ENCODE measurements around the gene MPRIP. TPM values are rescaled to one million over a fixed set of nuclear protein-coding genes. Genes with fewer than 3 reads are reported as not detected.

MPRIP gene
- total RNA-seq, 4 donors from 2014 or later: 130 to 244 (median 155) TPM

DNA sequence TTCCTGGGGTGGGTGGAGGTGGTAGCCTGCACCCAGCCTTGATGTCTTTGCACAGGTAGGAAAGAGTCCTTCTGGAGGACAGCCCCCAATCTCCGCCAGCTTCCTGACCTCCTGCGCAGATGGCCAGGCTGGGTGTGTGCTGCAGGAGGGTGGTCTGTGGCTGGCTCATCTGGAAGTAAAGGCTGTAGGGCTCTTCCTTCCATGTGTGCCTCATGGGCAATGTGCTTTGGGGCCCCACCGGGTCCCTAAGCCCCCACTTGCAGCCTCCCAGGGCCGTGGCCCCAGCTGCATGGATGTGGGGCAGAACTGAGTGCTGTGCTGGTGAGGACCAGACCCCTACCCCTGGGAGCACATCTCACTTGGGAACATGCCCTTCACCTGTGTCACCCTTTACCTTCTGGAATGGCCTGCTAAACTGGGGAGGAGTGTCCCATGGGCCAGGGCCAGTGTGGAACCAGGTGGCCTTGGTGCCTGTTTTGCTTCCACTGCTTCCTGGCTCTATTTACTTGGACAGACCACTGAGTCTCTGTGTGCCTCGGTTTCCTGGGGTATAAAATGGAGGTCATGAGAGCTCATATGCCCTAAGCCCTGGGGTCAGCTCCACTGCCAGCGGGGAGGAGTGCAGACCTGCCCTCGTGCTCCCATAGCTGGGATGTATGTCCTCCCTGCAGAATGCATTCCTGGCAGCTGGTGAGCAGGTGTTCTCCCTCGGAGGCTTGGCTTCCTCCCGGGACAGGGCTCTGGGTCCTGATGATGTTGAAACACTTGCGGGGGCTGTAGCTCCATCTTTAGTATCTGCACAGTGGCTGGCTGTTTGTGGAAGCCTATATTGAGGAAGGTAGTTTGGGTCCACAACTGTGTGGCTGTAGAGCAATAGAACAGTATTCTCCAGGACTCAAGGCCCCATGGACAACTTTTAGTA lies 18.0 kb downstream of the MPRIP start:
- DNase-seq: no peak
- TF ChIP-seq, protein P1, sequence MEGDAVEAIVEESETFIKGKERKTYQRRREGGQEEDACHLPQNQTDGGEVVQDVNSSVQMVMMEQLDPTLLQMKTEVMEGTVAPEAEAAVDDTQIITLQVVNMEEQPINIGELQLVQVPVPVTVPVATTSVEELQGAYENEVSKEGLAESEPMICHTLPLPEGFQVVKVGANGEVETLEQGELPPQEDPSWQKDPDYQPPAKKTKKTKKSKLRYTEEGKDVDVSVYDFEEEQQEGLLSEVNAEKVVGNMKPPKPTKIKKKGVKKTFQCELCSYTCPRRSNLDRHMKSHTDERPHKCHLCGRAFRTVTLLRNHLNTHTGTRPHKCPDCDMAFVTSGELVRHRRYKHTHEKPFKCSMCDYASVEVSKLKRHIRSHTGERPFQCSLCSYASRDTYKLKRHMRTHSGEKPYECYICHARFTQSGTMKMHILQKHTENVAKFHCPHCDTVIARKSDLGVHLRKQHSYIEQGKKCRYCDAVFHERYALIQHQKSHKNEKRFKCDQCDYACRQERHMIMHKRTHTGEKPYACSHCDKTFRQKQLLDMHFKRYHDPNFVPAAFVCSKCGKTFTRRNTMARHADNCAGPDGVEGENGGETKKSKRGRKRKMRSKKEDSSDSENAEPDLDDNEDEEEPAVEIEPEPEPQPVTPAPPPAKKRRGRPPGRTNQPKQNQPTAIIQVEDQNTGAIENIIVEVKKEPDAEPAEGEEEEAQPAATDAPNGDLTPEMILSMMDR (IDR thresholded peaks at IDR 0.05): no peak
- TF ChIP-seq POLR2A (IDR thresholded peaks at IDR 0.05): no peak
- Histone ChIP-seq H3K27ac (no peak overlapping the region), H3K9me3 (no peaks in the 10 kb centered on the region), H3K27me3 (no peaks in the 10 kb centered on the region), H3K36me3 (peaks cover 3 to 8% of the 10 kb centered on the region in 2 donors), H3K4me1 (peaks cover 25 to 69% of the 10 kb centered on the region in 2 donors), H3K4me3 (replicated peaks in 1 of 3) (no peak overlapping the region)
- WGBS, 2 donors: 86 to 87% methylated on average over 8 to 9 of the region's 10 CpGs
- intact Hi-C loops (cut with DNase I): no loop called here

DNA sequence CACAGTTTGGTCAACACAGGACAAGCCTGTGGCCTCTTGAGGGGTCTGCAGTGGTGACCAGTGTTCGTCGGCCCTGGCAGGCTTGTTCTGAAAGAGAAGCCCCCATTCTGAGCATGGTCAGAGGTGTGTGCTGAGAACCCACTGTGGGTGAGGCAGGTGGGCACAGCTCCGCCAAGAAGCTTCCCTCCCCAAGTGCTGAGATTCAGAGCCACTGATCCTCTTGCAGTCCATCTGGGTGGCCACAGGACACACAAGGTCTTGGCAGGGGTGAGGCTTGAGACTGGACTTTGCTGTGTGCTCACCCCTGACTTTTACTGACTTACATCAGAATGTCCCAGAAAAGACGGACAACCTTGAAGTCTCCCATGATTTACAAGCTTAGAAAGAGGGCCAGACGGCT lies 18.7 kb downstream of the MPRIP start:
- DNase-seq: no peak
- Histone ChIP-seq H3K27me3 (no peaks in the 10 kb centered on the region), H3K27ac (no peak overlapping the region), H3K9me3 (no peaks in the 10 kb centered on the region), H3K36me3 (peaks cover 3 to 8% of the 10 kb centered on the region in 2 donors), H3K4me1 (peaks cover 25 to 65% of the 10 kb centered on the region in 2 donors), H3K4me3 (replicated peaks in 1 of 3) (no peak overlapping the region)
- 79 to 93% methylated on average over 4 to 5 of the region's 5 CpGs for WGBS, 2 donors
- TF ChIP-seq POLR2A (IDR thresholded peaks at IDR 0.05): no peak
- TF ChIP-seq, protein P1 (IDR thresholded peaks at IDR 0.05): no peak
- intact Hi-C loops (cut with DNase I): no loop called here

DNA sequence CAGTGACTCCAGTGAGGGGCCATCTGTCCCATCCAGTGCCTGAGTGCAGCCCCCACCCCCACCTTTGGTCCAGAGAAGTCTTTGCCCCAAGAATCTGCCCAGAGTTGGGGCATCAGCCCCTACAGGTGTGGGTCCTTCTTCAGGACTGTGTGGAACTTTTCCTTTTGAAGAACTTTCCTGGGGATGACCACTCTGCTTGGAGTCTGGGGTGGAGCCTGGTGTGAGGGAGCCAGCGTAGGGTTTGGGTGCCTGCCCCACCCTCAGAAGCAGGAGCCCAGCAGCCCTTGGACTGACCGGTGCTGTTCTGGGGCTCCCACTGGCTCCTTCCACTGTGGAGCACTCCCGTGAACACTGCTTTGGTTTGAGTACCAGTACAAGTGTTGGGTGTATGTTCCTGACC lies 19.3 kb downstream of the MPRIP start:
- Histone ChIP-seq H3K27ac (no peak overlapping the region), H3K9me3 (no peaks in the 10 kb centered on the region), H3K36me3 (peaks cover 3 to 8% of the 10 kb centered on the region in 2 donors), H3K4me1 (peaks cover 25 to 59% of the 10 kb centered on the region in 2 donors), H3K4me3 (replicated peaks in 1 of 3) (no peak overlapping the region), H3K27me3 (no peaks in the 10 kb centered on the region)
- TF ChIP-seq, protein P1 (IDR thresholded peaks at IDR 0.05): no peak
- TF ChIP-seq POLR2A (IDR thresholded peaks at IDR 0.05): no peak
- WGBS, 2 donors: 62 to 71% methylated on average over 3 of the region's 3 CpGs
- intact Hi-C loops (cut with DNase I): no loop called here
- DNase-seq: no peak

DNA sequence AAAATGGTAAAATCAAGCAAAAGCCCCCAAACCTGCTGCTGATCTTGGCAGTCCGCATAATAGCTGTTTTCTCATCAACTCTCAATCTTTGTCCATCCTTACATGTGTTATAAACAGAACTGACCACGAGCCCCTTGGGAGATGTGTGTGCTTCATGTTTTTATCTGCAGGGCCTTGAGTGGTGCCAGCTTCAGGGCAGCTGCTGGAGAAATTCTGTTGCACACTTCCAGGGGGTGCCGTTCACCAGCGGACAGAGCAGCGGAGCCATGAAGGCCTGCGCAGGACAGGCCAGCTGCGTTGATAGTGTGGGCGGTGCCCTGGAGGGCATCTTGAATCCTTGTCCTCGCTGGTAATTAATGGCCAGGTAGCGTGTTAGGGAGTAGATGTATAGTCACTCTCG lies 20.1 kb downstream of the MPRIP start:
- peaks cover 25 to 55% of the 10 kb centered on the region in 2 donors for H3K4me1 ChIP-seq
- peak overlapping the region in 1 of 3 donors; percentile 8 for H3K27ac ChIP-seq

DNA sequence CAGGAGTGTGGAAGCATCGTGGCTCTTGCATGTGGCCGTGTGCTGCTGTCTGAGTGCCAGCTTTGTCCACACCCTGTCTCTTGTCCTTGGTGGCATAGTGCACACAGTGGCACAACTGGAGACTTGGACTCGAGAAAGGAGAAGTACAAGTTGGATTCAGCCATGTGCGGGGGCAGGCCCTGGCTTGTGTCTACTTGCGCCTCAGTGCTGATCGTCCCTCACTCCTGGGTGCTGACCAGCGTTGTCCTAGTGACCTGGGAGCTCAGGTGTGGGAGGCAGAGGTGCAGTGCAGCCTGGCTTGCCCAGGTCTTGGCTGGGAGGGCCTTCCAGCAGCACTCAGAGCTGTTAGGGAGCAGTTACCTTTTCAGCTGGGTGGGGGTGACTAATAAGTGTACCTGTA lies 20.6 kb downstream of the MPRIP start:
- H3K27me3 ChIP-seq: no peaks in the 10 kb centered on the region
- intact Hi-C loops (cut with DNase I): no loop called here
- 70 to 78% methylated on average over 7 of the region's 7 CpGs for WGBS, 2 donors
- peak; percentile 30 to 52 for DNase-seq
- peaks cover 25 to 52% of the 10 kb centered on the region in 2 donors for H3K4me1 ChIP-seq
- no peak overlapping the region for H3K4me3 ChIP-seq (replicated peaks in 1 of 3)
- no peaks in the 10 kb centered on the region for H3K9me3 ChIP-seq
- peak overlapping the region in 2 of 3 donors; percentile 8 to 27 for H3K27ac ChIP-seq
- TF ChIP-seq, protein P1 (IDR thresholded peaks at IDR 0.05): no peak
- no peak for TF ChIP-seq POLR2A (IDR thresholded peaks at IDR 0.05)
- peaks cover 1 to 4% of the 10 kb centered on the region in 2 donors for H3K36me3 ChIP-seq

More for the DNA sequence above, 20.1 kb downstream of the MPRIP start:
- Histone ChIP-seq H3K9me3 (no peaks in the 10 kb centered on the region), H3K36me3 (peaks cover 3 to 8% of the 10 kb centered on the region in 2 donors), H3K27me3 (no peaks in the 10 kb centered on the region), H3K4me3 (replicated peaks in 1 of 3) (no peak overlapping the region)
- DNase-seq: no peak
- no peak for TF ChIP-seq POLR2A (IDR thresholded peaks at IDR 0.05)
- intact Hi-C loops (cut with DNase I): no loop called here
- 86 to 89% methylated on average over 11 of the region's 11 CpGs for WGBS, 2 donors
